Measurements from ENCODE around the gene BCR. TPM values are rescaled to one million over a fixed set of nuclear protein-coding genes. Genes with fewer than 3 reads are reported as not detected.

The BCR gene
- total RNA-seq, 1 donor, result 59.5 TPM

DNA sequence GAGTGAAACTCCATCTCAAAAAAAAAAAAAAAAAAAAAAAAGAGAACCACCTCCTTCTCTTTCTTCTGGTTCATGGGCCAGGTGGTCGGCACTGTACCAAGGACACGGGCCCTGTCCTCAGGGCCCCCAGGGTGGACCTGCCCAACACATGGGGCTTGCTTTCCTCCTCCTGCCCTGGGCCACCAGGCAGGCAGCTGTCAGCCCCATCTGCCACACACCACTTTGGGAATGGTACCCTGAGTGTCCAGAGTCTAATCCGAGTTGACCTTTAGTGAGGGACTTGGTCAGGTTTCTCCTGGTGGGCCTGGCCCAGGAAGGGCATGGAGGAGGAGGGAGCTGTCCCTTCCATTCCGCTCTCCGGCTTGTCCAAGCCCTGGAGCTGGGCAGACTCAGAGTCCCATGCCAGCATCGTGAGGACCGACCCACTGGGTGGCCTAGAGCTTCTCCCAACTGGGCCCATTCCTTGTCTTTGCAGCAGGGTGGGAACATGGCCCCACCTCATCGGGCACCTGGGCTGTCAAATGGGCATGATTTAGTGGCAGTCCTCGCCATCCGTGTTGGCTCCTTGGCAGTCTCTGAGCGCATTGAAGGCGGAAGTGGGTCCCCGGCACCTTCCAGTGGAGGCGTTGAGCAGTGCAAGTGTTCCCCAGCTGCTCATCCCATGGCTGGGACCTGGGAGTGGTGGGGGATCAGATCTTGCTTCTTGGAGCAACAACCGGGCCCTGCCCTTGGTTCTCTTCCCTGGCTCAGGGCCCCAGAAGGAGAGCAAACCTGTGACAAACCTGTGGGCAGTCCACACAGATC is 94.8 kb downstream of the BCR start:
- H3K9me3 ChIP-seq (ENCODE audit: low read depth, low read length), result no peaks in the 10 kb centered on the region
- H3K27me3 ChIP-seq (ENCODE audit: insufficient read depth, low read length), result no peaks in the 10 kb centered on the region
- H3K4me3 ChIP-seq (ENCODE audit: low read length), result no peak overlapping the region
- peaks cover 18% of the 10 kb centered on the region for H3K4me1 ChIP-seq (ENCODE audit: insufficient read depth, low read length)

DNA sequence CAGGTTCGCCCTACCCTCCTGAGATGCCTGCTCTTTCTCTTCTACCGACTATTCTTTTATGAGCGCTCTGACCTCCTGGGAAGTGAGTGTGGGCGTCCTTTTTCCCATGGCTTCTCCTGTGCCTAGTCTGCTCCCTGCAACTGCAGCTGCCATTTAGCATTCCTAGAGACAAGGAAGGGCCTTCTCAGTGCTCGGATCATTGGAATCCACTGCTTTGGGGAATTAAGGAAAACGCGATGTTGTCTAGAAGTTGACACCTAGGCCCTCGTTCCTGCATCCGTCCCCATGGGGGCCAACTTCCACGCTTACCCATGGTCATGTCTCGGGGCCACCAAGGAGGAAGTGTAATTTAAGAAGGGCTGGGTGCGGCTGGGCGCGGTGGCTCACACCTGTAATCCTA is 95.4 kb downstream of the BCR start:
- no peaks in the 10 kb centered on the region for H3K9me3 ChIP-seq (ENCODE audit: low read depth, low read length)
- H3K4me1 ChIP-seq (ENCODE audit: insufficient read depth, low read length), result peaks cover 23% of the 10 kb centered on the region
- H3K27me3 ChIP-seq (ENCODE audit: insufficient read depth, low read length), result no peaks in the 10 kb centered on the region
- H3K4me3 ChIP-seq (ENCODE audit: low read length), result no peak overlapping the region

DNA sequence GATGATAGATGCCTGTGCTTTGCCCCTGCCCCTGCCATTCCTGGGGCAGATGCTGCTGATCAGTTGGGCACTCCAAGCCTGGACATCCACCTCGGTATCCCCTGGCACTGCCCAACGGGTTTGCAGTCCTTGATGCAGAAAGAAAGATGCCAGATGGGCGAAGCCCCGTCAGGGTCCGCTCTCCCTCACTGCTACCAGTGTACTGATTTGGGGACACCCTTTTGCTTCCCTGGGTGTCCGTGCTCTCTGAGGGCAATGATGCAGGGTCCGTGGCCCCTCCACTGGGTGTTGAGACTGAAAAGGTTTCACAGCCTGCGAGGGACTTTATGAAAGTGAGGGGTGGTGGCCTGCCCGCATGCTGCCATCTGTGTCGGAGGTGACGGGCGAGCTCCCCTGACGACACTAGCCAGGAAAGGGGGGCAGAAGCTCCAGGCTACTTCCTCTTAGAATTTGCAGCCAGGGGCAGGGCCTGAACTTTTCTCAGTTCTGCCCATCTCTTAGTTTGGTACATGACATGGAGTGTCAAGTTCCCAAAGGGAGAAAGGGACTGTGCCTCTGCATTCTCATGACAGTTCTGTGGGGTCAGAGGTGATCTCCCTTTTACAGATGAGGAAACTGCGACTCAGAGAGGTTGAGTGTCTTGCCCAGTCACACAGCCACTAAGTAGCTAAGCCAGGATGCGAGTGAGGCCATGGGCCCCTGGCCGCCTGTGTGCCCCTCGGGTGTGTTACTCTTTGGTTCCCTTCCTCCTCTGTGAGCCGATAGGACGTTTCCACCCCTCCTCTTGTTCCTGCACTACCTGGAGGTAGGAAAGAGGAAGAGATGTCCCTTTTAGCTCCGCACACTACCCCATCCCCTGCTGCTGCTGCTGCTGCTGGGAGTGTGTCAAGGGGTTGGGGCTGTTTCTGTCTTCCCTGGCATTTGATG is 96.6 kb downstream of the BCR start:
- peaks cover 32% of the 10 kb centered on the region for H3K4me1 ChIP-seq (ENCODE audit: insufficient read depth, low read length)
- H3K4me3 ChIP-seq (ENCODE audit: low read length), result no peak overlapping the region
- no peaks in the 10 kb centered on the region for H3K9me3 ChIP-seq (ENCODE audit: low read depth, low read length)
- H3K27me3 ChIP-seq (ENCODE audit: insufficient read depth, low read length), result no peaks in the 10 kb centered on the region

DNA sequence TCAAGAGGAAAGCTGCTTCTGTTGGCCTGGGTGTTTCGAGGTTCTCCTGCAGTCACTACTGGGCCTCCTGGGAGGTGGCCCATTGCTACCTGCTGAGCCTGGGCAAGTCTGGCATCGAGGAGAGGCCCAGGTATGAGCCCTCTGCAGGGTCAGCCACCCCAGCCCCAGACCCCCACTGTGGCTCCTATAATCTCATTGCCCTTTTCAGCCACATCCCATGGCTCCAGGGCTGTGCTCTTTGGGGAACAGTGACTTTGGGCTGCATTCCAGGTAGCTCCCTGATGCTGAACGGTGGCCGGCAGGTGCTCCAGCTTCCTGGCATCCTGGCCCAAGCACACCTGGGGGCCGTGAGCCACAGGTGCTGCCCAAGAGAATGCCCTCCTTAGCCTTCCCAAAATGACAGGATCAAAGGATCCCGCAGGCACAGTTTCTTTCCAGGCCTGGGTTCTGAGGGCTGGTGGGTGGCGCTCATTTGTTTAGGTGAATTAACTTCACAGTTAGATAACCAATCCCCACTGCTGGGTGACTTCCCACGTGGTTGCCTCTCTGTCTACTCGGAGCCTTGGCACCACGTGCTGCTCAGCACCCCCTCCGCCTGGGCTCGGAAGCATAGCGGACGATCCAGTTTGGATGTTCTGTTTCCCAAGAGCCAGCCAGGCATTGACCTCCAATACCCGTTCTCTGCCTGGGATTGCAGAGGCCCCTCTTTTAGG is 97.4 kb downstream of the BCR start:
- H3K4me3 ChIP-seq (ENCODE audit: low read length), result no peak overlapping the region
- H3K27me3 ChIP-seq (ENCODE audit: insufficient read depth, low read length), result no peaks in the 10 kb centered on the region
- peaks cover 36% of the 10 kb centered on the region for H3K4me1 ChIP-seq (ENCODE audit: insufficient read depth, low read length)
- no peaks in the 10 kb centered on the region for H3K9me3 ChIP-seq (ENCODE audit: low read depth, low read length)

DNA sequence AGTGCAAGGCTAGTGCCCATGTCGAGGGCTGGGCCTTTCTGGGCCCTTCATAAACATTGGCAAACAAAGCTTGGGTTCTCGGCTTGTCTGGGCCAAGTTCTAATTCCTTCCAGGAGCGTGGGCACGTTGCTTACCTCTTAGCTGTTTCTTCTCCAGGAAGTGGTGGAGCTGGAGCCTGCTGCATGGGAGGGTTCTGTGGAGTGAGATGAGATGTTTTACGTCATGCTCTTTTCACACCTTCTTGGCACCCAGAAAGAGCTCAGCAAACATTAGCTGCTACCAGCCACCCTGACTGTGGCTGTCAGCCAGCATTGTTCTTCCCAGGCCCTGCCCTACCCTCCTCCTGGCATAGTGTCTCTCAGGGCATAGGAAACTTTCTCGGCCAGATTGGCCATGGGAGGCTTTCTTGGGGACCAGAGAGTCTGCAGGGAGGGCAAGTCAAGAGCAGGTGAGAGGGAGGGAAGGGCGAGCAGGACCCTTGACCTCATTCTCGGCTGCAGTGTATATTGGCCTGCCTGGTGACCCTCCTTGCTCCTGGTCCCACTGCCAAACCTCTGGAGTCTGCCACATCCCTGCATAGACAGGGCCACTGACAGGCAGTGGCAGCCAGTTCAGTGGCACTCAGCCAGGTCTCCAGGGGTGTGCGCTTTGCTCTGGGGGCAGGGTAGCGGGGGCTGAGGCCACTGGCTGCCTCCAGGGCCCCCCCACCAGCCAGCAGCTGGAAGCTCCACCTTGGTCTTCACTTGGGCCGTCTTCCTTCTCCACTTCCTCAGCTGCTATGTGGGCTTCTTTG is 98.8 kb downstream of the BCR start:
- H3K4me1 ChIP-seq (ENCODE audit: insufficient read depth, low read length), result peaks cover 36% of the 10 kb centered on the region
- H3K4me3 ChIP-seq (ENCODE audit: low read length), result no peak overlapping the region
- no peaks in the 10 kb centered on the region for H3K27me3 ChIP-seq (ENCODE audit: insufficient read depth, low read length)
- H3K9me3 ChIP-seq (ENCODE audit: low read depth, low read length), result no peaks in the 10 kb centered on the region

DNA sequence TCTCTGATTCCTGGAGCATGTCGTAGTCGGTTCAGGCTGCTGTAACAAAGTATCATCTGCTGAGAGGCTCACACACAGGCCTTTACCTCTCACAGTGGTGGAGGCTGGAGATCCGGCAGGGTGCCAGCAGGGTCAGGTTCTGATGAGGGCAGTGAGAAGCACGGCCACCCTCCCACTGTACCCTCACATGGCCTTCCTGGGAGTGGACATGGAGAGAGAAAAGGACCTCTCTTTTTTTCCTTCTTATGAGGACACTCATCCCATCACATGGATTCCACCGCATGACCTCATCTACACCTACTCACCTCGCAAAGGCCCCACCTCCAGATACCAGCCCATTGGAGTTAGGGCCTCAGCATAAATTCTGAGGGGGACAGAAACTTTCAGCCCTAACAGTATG is 99.5 kb downstream of the BCR start:
- no peaks in the 10 kb centered on the region for H3K27me3 ChIP-seq (ENCODE audit: insufficient read depth, low read length)
- H3K9me3 ChIP-seq (ENCODE audit: low read depth, low read length), result no peaks in the 10 kb centered on the region
- peaks cover 36% of the 10 kb centered on the region for H3K4me1 ChIP-seq (ENCODE audit: insufficient read depth, low read length)
- no peak overlapping the region for H3K4me3 ChIP-seq (ENCODE audit: low read length)

DNA sequence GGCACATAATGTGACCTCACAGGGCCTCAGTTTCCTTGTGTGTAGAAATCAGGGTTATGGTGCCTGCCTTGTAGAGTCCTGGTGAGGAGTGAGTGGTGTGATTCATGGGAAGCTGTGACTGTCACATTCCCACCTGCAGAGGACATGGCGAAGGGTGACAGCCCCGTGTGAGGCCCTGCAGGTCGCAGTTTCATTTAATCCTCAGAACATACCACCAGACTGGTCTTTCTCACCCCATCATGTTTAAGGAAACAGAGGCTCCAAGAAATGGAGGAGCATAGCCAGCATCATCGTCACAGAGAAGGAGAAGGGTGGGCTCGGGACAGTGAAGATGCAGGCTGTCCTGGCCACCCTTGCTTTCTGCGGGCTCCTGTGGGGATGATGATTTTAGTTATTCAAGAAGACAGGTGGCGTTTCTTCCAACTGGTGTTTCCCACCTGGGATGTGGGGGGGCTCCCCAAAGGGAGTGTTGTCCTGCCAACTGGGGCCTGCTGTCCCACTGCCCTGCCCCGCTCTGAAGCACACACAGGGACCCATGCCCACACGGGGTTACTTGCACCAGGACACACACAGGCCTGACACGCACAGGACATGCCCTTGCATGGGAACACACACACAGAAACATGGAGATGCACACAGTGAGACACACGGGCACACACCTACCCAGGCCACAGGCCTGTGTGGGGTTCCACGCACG is 100.2 kb downstream of the BCR start:
- no peaks in the 10 kb centered on the region for H3K9me3 ChIP-seq (ENCODE audit: low read depth, low read length)
- peaks cover 36% of the 10 kb centered on the region for H3K4me1 ChIP-seq (ENCODE audit: insufficient read depth, low read length)
- no peak overlapping the region for H3K4me3 ChIP-seq (ENCODE audit: low read length)
- no peaks in the 10 kb centered on the region for H3K27me3 ChIP-seq (ENCODE audit: insufficient read depth, low read length)

DNA sequence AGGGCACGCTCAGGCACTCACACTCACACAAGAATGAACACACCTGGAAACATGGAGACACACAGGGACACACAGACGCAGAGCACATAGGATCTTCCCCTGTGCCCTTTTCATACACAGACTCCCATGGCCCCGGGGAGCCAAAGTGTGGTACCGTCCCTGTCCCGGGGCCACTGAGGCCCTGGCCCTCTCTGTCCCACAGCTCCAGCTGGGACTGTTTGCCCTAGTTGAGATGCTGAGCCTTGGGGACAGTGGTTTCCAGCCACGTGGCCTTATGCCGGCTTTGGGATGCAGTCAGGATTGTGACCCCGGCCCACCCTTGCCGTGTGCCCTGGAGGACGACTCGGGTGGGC is 100.7 kb downstream of the BCR start:
- no peaks in the 10 kb centered on the region for H3K9me3 ChIP-seq (ENCODE audit: low read depth, low read length)
- H3K4me1 ChIP-seq (ENCODE audit: insufficient read depth, low read length), result peaks cover 36% of the 10 kb centered on the region
- no peak overlapping the region for H3K4me3 ChIP-seq (ENCODE audit: low read length)
- no peaks in the 10 kb centered on the region for H3K27me3 ChIP-seq (ENCODE audit: insufficient read depth, low read length)

DNA sequence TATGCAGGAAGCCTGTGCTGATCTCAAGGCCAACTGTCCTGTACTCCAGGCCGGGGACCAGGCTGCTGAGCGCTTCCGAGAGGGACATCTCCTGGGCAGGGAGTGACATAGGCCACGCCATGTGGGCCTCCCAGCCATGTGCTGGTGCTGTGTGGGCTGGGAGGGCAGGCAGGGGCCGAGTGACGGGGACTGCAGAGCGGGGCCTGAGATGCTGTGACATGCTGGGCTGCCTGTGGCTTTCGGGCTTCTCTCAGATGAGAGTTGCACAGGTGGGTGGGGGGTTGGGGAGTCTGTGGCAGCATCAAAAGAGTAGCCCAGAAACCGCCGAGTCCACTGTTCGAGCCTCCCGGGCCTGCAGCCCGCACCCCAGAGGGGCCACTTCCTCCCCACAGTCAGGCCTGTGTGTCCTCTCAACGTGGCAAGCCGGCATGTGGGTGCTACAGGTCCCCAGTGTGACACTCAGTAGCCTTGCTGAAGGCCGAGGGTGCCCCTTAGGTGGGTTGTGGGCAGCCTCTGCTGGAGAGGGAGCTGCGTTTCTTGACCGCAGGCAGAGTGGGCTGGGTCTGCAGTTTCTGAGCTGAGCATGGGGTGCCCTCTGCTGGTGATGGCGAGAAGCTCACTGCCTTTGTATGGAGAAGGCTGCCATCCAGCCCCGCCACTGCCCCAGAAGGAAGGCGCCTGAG is 101.2 kb downstream of the BCR start:
- H3K4me3 ChIP-seq (ENCODE audit: low read length), result no peak overlapping the region
- H3K4me1 ChIP-seq (ENCODE audit: insufficient read depth, low read length), result peaks cover 35% of the 10 kb centered on the region
- no peaks in the 10 kb centered on the region for H3K27me3 ChIP-seq (ENCODE audit: insufficient read depth, low read length)
- no peaks in the 10 kb centered on the region for H3K9me3 ChIP-seq (ENCODE audit: low read depth, low read length)

DNA sequence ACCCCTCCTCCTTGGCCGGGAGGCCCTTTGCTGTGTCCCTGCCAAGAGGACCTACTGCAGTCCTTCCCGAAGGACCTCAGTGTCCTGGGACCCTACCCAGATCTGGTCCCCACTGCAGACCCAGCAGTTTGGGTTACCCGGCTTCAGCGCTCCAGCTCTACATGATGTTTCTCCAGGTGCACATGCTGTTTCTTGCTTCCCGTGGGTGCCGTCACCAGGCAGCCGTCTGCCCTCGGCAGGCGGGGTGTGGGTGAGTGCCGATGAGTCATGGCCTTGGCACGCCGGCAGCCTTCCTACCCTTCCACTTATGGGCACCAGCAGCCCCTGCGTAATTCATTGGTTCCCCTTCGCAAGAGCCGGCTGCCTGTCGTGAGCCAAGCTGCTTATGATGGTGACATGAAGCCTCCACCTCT is 101.8 kb downstream of the BCR start:
- no peaks in the 10 kb centered on the region for H3K9me3 ChIP-seq (ENCODE audit: low read depth, low read length)

DNA sequence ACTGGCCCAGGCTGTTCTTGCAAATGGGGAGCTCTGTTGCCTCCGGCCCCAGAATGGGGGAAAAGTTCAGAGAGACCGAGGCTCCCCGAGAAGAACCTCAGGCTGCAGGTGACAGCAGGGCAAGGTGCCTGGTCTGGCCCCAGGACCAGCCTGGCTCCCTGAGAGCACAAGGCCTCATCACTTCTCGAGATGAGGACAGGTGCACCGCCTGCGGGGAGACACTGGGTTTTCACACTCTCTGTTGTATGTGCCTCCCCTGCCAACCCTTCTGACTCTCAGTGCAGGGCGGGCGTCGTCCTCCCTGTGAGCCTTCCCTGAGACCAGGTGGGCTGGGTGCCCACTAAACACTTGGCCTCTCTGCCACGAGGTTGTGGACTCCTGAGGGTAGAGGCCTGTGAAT is 102.2 kb downstream of the BCR start:
- Histone ChIP-seq H3K4me3 (ENCODE audit: low read length) (no peak overlapping the region), H3K27me3 (ENCODE audit: insufficient read depth, low read length) (no peaks in the 10 kb centered on the region), H3K9me3 (ENCODE audit: low read depth, low read length) (no peaks in the 10 kb centered on the region), H3K4me1 (ENCODE audit: insufficient read depth, low read length) (peaks cover 29% of the 10 kb centered on the region)

More for the DNA sequence above, 101.8 kb downstream of the BCR start:
- Histone ChIP-seq H3K27me3 (ENCODE audit: insufficient read depth, low read length) (no peaks in the 10 kb centered on the region), H3K4me1 (ENCODE audit: insufficient read depth, low read length) (peaks cover 33% of the 10 kb centered on the region), H3K4me3 (ENCODE audit: low read length) (no peak overlapping the region)

DNA sequence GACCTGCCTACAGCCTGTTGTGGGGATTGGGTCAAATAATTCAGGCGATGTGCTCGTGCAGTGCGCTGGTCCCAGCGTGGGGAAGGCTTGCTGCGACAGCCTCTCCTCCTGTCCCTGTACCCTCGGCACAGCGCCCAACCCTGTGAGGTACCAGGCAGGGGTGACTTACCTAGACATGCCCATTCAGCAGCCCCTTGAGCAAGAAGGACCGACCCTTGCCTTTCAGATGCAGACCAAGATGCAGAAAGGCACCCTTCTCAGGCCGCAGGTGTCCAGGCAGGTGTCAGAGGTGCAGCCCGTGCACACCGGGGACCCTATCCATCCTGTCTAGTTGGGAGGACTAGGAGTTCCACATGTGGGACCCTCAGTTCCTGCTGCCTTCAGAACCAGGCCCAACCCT is 102.7 kb downstream of the BCR start:
- H3K27me3 ChIP-seq (ENCODE audit: insufficient read depth, low read length), result no peaks in the 10 kb centered on the region
- no peaks in the 10 kb centered on the region for H3K9me3 ChIP-seq (ENCODE audit: low read depth, low read length)
- peaks cover 29% of the 10 kb centered on the region for H3K4me1 ChIP-seq (ENCODE audit: insufficient read depth, low read length)

DNA sequence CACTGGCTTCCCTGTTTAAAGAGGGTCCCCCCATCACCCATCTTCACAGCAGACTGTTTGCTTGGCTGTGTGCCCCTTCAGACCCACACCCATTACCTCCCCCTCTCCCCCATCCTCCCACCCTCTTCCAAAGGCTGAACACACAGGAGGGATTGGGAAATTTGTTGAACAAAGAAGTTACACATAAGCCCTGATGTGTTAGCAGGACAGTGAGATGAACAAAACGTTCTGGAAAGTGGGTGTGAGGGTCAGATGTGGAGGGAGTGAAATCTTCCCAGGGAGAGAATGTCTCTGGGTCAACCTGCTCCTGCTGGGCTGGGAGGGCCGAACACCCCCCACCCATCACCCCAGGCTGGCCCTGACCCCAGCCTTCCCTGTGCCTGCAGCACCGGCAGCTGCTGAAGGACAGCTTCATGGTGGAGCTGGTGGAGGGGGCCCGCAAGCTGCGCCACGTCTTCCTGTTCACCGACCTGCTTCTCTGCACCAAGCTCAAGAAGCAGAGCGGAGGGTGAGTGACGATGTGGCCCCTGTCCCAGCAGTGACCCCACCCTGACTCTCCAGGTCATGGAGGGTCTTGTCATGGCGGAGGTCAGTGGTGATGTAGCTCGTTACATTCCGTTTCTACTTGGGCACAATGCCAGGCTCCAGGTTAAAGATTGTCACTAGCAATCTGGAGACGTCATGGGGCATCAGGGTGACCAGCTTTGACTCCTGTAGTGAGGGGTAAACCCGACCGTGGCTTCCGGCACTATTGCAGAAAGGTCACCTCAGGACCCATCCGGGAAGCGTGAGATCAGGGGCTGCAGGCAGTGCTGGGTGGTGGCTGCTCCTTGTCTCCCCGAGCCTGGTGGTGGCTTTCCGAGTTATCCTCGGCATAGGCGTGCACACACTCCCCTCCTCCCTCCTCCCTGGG is 103.5 kb downstream of the BCR start:
- peaks cover 29% of the 10 kb centered on the region for H3K4me1 ChIP-seq (ENCODE audit: insufficient read depth, low read length)
- no peaks in the 10 kb centered on the region for H3K27me3 ChIP-seq (ENCODE audit: insufficient read depth, low read length)
- H3K4me3 ChIP-seq (ENCODE audit: low read length), result no peak overlapping the region
- no peaks in the 10 kb centered on the region for H3K9me3 ChIP-seq (ENCODE audit: low read depth, low read length)

More for the DNA sequence above, 102.7 kb downstream of the BCR start:
- no peak overlapping the region for H3K4me3 ChIP-seq (ENCODE audit: low read length)

Data from mononuclear cell (primary cell).